Frontal cortex (tissue), 4 donors: ENCODE measurements around the gene ZFP36L1. TPM values are rescaled to one million over a fixed set of nuclear protein-coding genes. Genes with fewer than 3 reads are reported as not detected.

Experiments
- DNase-seq, 2 donors: peaks; one replicate each; pipeline ENCODE4 v3.0.0; 2012; ENCODE audit warnings: low spot score in 2 of 2
- FAIRE-seq: peaks from 2 replicates; lab custom pipeline; 2012; peaks lifted over from hg19 to GRCh38; lab: Jason Lieb, UNC
- total RNA-seq: library from RNA; depleted of rRNA; stranded (reverse); fragments of >200 nt; gene quantifications from one replicate; pipeline ENCODE4 v1.2.3, GENCODE V29; 2014
- donor health status: control.
- donor health status: control.
- donor health status: control.

The ZFP36L1 gene
- total RNA-seq, 1 donor from 2014 or later = 4.1 TPM

GRCh38 chr14:68797121-68797670, 4.3 kb upstream of the ZFP36L1 start:
- DNase-seq (no peak), FAIRE-seq (no peak)

- no peak for FAIRE-seq
- no peak for DNase-seq
Measured at GRCh38 chr14:68796418-68797101, 3.7 kb upstream of the ZFP36L1 start.

- peak; percentile 72 to 76 for DNase-seq
- FAIRE-seq = no peak
Measured at GRCh38 chr14:68795597-68796417, 2.9 kb upstream of the ZFP36L1 start.

DNA sequence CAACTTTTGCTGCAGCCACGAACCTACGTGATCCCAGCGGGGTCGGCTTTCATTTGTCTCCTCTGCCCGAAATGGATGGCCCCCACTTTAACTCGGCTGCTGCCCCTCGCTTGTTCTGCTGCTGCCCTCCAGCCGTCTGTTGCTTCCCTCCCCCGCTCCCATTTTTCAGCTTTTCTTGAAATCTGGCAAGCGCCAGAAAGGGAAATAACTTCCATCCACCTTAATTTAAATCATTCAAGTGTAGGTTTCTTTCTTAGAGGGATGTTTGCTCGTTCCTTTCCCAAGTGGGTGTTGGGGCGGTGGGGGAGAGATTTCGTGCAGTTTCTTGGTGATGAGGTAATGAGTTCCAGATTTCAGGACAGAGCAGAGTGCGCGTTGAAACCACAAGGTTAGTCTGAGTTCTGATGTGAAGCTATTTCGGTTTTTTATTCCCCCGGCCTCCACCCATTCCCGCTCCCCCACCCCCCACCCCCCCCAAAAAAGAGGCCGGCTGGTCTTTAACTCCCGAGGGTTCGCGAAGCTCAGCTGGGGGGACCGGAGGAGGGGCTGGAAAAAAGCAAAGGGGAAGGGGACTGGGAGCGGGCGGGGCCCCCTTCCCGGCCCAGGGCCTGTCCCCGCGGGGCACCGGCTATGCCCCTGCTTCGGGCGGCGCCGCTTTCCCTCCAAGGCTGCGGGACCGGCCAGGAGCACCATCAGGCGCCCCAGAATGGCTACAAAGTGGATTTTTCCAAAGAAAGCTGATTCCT, 2.2 kb upstream of the ZFP36L1 start:
- DNase-seq = peak in 1 of 2 donors; percentile 66
- FAIRE-seq = no peak

GRCh38 chr14:68794130-68794850, 1.4 kb upstream of the ZFP36L1 start:
- FAIRE-seq (no peak), DNase-seq (peak; percentile 68 to 69)

- no peak for FAIRE-seq
- no peak for DNase-seq
Measured at GRCh38 chr14:68793734-68794129, 865 bp upstream of the ZFP36L1 start.

- no peak for FAIRE-seq
Measured at GRCh38 chr14:68792678-68792978, 239 bp downstream of the ZFP36L1 start.

GRCh38 chr14:68791902-68792677, 777 bp downstream of the ZFP36L1 start:
- FAIRE-seq (no peak), DNase-seq (no peak)

More at GRCh38 chr14:68792678-68792978, 239 bp downstream of the ZFP36L1 start:
- DNase-seq = no peak

- no peak for FAIRE-seq
- no peak for DNase-seq
Measured at GRCh38 chr14:68791078-68791901, 1.6 kb downstream of the ZFP36L1 start.

GRCh38 chr14:68790644-68791077, 2.2 kb downstream of the ZFP36L1 start:
- DNase-seq (no peak), FAIRE-seq (no peak)

DNA sequence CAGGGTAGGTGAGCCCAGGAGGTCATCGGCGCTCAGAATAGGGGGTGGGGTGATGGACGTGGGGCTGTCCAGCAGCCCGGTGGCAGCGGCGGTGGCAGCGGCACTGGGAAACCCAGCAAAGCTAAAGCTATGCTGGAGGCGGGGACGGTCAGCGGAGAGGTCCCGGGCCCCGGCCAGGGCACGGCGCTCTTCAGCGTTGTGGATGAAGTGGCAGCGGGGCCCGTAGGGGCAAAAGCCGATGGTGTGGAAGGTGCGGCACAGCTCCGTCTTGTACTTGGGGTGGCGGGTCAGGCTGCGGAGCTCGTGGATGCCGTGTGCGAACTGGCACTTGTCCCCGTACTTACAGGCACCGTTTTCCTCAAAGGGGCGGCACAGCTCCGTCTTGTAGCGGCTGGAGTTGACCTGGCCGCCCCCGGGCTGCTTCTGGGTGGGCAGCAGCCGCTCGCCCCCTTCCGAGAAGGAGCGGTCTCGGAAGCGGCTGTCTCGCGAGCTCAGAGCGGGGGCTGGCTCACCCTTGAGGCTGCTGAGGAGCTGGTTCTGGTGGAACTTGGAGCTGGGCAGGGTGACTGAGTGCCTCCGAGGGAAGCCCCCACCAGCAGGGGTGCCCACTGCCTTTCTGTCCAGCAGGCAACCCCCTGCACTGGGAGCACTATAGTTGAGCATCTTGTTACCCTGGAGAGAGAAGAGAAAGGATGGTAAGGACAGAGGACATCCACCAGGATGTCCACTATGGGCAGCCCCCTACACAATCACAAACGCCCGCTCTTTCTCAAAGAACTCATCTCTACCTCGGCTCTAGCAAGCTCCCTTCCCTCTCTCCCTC, 2.8 kb downstream of the ZFP36L1 start:
- DNase-seq = no peak
- FAIRE-seq = no peak

- FAIRE-seq = no peak
- DNase-seq = peak; percentile 46 to 79
Measured at GRCh38 chr14:68788996-68789820, 3.7 kb downstream of the ZFP36L1 start.

DNA sequence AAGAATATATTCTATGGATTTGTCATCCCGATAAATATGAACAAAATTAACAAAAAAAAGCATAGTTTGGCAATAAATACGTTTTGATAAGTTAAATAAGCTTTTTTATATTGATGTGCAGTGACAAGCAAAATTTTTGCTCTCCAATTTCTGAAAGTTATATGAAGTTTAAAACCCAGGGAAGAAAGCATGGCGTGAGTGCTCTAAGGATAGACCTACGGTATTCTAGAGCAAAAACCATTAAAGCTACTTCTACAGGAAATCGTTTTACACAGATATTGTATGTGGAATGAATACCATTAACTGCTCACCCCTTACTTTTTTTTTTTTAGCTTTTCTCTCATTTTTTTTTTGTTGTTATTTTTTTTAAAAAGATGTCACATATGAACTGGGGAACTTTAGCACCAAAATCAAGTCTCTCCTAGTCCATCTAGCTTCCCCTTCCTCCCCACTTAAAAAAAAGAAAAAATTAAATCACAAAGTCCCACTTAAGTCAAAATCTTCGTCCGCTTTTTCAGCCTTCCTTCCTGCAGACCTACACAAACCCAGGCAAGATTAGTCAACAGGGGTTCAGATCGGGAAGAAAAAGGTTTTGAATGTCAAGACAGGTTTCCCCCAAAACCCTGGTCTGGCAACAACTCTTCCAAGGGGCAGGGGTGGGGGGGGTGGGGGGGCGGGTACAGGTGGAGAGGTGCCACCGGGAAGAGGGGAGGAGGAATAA, 4.4 kb downstream of the ZFP36L1 start:
- no peak for DNase-seq
- no peak for FAIRE-seq

GRCh38 chr14:68787092-68787992, 5.5 kb downstream of the ZFP36L1 start:
- DNase-seq = no peak

More at GRCh38 chr14:68787092-68787992, 5.5 kb downstream of the ZFP36L1 start:
- no peak for FAIRE-seq
